Measurements from ENCODE around the gene CDH22. TPM values are rescaled to one million over a fixed set of nuclear protein-coding genes. Genes with fewer than 3 reads are reported as not detected.

The CDH22 gene
- total RNA-seq, 1 experiment from 2014 or later, result 0.11 TPM

DNA sequence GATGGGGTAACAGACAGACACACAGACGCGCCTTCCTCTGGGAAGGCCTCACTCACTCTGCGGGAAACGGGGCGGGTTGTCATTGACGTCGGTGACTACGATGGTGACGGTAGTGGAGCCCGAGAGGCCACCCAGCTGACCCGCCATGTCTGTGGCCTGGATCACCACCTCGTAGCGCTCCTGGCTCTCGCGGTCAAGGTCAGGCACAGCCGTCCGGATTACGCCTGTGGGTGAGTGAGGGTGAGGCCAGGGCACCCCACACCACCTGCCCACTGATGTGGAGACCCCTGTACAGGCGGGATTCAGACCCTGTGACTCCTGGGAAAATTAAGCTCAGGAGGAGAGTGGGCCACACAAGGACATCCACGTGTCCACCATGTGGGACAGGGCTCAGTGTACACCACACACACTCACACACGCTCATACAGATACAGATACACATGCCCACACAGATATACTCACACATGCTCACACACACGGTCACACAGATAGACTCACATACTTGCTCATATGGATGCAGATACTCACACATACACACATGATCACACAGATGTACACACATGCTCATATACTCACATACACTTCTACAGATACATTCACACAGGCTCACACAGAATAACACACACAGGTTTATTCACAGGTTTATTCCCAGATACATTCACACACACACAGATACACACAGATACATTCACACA is 91.4 kb downstream of the CDH22 start:
- DNase-seq (ENCODE audit: low read depth), result no peak

DNA sequence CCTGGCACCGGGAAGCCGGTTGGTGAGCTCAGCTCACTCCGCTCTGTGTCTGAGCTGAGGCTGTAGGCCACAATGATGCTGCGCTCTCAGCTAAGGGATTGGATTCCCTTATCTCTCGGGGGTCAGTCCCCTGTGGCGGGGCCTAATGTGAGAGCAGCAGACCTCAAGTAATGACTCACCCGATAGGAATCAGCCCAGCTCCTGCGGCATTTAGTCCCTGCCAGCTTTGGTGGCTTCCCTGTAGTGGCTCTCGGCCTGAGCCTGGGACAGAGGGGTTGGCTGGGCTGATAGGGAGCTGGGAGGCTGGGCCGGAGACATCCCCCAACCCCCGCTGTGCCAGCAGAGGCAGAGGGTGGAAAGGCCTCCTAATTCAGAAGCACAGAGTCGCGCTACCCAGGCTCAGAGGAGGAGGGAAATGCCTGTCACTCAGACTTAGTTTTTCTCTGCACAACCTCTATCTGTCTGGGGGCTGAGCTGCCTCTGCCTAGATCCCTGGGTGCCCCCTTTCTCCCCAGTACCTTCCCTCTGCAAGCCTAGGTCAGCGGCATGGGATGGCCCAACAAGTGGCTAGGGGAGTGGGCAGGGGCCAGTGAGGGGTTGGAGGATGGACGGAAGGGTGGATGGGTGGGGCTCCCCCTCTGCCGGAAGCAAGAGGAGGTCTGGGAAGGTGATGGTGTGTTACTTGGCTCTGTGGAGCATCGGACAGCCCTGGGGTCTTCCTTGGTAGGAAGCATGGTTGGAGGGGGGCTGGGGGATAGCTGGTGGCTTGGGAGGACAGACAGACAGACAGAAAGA is 92.2 kb downstream of the CDH22 start:
- peak; percentile 52 for DNase-seq (ENCODE audit: low read depth)

DNA sequence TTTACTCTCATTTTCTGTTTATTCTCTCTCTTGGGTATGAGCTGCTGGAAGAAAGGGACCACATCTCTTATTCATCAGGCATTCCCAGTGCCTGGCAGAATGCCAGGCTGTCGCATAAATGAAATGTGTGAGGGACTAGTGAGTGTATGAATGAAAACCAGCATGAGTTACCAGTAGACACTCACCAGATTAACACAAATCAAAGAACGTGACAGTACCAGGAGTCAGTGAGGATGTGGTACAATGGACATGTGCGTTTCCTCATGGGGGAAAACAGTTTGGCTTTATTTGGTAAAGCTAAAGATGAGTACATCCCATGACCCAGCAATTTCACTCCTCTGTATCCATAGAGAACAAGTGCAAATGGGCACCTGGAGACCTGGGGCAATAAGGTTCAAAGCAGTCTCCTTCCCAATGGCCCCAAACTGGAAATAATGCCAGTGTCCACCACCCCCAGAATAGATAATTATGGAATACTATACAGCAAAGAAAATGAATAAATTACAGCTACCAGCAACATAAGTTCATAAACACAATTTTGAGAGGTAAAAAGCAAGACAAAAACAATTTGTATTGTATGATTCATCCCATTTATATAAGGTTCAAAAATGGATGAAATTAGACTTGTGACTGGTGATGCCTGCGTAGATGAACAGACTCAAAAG is 93.3 kb downstream of the CDH22 start:
- DNase-seq (ENCODE audit: low read depth), result peak; percentile 20

DNA sequence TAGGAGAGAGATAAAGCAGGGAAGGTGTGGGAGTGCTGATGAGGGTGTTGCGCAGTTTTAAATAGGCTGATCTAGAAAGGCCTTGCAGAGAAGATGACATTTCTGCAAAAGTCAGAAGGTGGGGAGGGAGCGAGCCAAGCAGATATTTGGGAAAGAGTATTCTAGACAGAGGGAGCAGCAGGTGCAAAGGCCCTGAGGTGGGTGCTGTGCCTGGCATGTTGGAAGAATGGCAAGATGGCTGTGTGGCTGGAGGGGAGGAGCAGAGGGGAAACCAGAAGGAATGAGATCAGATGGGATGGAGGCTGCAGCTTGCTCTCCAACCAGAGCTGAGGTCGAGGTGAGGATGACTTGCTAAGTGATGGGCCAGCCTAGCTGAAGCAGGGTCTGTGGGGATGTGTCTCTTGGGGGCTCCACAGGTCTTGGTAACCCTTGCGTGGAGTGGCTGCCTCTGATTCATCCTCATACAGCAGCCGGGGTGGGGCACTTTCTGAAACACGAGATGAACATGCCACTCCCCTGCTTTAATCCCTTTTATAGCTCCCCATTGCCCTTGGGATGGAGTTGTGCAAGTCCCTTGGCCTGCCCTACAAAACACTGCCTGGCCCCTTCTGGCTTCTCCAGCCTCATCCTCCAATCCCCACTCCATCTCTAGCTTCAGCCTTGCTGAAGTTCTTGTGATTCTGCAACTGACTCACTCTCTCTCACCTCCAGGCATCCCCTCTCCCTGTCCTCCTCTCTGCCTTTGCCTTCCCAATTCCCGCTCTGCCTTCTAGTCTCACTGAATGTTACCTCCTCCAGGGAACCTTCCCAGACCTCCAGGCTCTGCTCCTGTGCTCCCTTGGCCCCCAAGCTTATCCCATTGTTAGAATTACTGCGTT is 94.1 kb downstream of the CDH22 start:
- peak; percentile 47 for DNase-seq (ENCODE audit: low read depth)

DNA sequence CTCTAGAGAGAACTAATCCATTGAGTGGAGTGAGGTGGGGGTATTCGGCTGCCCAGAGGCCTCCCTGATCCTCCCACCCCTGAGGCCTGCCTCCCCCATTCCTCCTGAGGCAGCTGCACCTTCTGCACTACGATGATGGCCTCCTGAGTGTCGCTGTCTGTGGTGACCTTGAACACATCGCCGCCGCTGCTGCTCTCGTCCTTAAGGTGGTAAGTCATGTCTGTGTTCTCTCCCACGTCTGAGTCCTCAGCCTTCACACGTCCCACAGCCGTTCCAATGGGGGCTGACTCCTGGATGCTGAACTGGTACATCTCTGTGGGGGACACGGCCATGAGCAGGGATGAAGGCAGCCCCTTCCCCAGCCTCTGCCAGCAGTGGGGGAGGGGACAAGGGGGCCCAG is 95.4 kb downstream of the CDH22 start:
- no peak for DNase-seq (ENCODE audit: low read depth)

DNA sequence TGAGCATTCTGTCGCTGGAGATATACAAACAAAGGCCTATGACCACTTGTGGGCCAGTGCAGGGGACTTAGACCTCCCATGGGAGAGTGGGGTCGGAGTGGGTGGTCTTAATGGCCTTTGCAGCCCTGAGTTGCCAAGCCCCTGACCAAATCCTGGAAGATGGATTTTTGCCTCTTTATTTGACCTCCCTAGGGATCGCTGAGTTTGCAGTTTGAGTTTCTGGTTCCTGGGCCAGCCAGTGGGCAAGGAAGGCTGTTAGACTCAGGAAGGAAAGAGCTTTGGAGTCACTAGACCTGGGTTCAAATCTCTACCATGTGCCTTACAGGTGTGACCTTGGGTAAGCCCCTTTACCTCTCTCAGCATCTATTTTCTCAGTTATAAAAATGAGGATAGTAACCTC is 96.0 kb downstream of the CDH22 start:
- DNase-seq (ENCODE audit: low read depth), result no peak

DNA sequence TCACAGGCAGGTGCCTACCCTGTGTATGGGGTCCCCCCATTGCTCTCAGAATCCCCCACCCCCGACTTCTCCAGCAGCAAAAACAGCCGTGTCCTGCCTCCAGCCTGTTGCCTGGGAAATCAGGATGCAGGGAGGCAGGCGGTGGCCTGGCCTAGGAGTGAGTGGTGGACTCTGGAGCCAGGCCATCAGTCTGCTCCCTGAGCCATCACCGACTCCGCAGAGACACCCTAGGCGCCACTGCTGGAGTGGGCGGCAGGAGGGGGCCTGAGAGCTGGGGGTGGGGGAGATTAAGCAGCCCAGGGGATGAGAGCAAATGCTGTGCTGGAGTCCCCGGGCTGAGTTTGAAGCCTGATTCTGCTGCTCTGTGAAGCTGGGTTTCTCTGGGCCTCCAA is 97.0 kb downstream of the CDH22 start:
- DNase-seq (ENCODE audit: low read depth), result no peak

DNA sequence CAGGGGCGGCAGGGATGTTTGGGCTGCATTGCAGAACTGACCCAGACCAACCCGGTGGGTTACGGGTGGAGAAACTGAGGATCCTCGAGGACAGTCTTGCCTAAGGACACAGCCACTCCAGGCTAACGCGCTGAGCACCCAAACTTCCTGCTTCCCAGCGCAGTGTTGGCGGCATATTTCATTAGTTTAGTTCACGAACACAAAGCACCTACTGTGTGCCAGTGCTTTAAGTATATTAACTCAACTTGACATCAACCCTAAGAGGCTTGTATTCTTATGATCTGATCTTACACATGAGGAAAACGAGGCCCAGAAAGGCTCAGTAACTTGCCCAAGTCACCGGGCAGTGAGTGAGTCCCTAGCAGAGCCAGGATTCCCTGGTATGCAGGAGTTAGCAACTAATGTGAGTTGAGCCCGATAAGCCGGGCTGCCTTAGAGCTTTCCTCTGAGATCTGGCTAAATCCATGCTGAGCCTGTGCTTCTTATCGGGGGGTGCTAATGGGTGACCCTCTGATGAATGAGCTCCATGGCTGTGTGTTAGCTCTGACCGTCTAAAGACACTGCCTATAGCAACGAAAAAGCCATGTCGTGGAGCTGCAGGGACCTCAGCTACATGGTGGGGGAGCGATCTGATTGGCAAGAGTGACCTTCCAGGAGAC is 97.5 kb downstream of the CDH22 start:
- DNase-seq (ENCODE audit: low read depth), result no peak

DNA sequence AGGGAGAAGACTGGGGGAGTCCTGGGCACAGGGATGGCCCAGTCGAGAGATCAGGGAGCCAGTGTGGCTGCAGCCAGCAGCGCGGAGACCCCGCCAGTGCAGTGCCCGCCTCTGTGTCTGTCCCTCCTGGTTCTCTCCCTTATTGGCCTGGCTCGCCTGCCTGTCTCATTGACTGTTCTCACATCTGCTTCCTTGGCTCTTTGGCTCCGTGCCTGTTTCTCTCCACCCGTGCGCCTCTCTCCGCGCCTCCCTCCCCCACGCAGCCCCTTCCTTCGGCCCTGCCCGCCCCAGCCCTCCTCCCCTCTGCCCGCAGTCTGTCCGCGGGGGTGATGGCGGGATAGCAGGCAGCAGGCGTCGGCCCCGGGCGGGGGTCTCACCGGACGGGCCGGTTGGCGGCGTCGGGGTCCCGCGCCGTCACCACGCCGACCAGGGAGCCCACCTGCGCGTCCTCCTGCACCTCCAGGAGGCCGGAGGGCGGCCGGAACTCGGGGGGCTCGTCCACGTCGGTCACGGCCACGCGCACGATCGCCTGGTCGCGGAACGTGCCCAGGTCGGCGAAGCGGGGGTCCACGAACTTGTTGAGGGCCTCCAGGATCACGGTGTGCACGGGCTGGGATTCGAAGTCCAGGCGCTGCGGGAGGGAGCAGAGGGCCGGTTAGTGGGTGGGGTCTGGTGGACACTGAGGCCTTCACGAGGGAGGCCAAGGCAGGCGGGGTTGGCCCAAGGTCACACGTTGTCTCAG is 98.2 kb downstream of the CDH22 start:
- DNase-seq (ENCODE audit: low read depth), result no peak

DNA sequence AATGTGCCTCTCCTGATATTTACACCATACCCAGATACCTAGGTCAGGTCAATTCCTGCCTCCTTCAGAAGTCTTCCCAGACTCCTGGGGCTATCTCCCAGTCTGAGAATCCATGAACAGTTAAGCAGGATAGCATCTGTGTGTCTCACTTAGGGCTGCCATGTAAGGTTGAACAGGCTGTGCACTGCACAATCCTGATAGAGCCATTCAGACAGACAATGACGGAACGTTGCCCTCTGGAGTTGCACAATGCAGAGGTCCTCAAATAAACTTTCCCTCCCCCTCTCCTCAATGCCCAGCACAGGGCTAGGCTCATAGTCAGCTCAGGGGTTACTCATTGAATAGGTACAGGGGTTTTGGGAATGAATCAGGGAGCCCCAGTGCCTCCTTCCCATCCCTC is 100.5 kb downstream of the CDH22 start:
- DNase-seq (ENCODE audit: low read depth), result no peak

DNA sequence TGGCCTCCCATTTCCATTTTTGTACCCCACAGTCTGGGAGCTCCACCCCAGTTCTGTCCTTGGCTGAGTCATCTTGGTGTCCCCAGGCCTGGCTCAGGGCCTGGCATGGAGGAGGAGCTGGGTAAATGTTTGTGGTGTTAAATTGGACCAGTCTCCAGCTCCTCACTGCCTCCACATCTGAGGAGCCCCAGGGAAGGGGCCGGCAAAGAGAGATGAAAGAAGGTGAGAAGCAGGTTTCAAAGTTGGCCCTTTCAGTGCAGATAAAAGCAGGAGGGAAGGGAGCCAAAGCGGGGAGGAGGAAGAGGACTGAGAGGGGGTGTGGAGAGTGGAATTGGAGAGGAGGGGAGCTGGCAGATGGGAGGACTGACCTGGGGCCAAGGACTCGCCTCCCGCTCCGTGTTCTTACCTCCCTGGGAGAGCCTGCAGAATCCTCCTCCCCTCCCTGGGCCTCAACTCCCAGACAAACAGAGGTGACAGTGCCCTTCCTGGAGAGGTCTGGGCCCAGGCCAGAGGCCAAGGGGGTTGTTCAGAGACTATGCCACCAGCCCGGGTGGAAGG is 101.2 kb downstream of the CDH22 start:
- DNase-seq (ENCODE audit: low read depth), result no peak

DNA sequence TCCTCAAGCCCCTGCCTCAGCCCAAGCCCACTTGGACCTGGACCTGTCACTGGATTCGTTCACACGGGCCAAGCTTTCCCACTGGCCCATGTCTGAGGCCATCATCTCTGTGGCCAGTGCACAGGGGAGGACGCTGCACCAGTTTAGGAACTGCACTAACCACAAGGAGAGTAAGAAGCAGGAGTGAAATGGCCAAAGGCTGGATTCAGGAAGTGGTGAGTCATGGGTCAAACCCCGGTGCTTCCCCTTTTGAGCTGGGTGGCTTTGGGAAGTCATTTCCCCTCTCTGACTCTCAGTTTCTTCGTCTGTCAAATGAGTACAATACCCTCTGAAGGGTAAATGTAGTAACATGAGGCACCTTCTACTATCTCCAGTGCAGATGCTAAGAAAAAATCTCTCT is 102.3 kb downstream of the CDH22 start:
- peak; percentile 52 for DNase-seq (ENCODE audit: low read depth)

DNA sequence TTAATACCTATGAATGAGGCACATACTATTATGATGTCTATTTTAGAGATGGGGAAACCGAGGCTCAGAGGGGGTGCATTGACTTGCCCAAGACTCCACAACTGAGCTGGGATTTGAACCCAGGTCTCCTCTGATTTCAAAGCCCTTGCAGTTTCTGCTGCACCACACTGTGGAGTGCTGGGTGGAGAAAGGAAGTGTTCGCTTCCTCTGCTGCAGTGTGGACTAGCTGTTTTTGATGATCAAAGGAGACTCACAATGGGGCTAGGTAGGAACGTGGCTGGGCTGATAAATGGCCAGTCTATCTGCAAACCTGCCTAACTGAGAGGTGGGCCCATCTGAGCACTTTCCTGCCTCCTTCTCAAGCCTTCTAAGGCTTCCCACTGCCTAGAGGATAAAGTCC is 102.9 kb downstream of the CDH22 start:
- no peak for DNase-seq (ENCODE audit: low read depth)

DNA sequence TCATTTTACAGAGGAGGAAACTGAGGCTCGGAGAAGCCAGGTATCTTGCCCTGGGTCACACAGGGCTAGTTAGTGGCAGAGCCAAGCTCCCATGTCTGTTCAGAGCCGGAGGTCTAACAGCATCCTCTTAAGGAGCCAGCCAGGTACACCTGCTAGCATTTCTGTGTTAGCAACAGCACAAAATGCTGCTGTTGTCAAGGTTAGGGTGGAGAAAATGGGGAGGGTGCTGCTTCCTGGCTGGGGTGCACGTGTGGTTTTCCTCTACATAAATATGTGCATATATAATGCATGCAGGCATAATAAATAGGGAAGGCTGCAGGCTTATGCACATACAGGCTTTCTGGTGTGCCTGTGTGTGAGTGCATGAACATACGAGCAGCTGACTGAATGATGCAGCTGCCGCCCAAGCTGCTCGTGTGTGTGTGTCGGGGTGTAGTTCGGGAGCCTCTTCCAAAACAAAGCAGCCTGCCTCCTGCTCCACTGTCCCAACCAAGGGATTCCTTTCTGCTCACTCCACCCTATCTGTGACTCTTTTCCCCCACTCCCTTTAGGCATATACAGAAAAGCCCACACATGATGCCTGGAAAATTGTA is 103.6 kb downstream of the CDH22 start:
- no peak for DNase-seq (ENCODE audit: low read depth)

DNA sequence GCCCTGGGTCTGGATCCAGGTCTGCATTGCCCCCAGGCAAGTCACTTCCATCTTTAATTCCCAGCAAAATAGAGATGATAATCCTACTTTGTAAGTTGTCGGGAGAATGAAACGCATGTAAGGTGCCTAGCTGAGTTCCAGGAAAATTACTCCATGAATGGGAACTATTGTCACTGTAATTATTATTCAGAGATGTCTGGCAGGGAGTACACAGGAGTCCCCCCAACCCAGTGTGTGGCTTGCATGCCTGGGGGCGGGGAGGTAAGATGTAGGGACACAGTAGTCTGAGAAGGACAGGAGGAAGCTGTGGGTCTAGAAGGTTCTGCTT is 104.8 kb downstream of the CDH22 start:
- DNase-seq (ENCODE audit: low read depth), result no peak

DNA sequence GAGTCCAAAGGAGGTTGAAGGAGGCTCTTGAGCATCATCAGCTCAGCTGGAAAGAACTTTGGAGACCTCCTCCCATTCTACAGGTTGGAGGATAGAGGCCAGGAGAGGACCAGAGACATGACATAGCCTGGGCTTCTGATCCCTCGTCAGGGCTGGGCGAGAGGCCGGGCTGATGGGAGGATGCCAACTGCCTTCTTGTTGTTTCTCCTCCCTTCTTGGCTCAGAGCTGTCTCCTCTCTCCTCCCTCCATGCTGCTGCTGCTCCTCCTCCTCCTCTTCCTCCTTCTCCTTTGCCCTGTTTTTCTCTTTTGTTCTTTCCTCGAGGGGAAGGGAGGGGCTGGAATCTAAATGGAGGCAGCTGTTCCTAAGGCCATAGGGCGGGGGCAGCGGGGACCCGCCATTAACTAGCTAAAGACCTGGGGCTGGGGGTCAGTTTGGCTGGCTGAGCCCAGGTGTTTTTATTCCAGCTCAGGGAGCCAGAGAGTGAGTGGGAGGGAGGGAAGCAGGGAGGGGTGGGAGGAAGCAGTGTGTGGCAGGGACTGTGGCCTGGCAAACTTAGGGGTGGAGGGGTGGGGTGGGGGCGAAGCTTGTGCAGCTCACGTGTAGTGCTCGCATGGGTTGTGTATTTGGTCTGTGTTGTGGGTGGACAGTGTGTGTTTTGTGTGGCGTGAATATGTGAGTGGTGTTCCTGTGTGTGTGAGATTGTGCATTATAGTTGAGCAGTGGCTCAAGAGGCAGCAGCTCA is 105.4 kb downstream of the CDH22 start:
- DNase-seq (ENCODE audit: low read depth), result no peak

DNA sequence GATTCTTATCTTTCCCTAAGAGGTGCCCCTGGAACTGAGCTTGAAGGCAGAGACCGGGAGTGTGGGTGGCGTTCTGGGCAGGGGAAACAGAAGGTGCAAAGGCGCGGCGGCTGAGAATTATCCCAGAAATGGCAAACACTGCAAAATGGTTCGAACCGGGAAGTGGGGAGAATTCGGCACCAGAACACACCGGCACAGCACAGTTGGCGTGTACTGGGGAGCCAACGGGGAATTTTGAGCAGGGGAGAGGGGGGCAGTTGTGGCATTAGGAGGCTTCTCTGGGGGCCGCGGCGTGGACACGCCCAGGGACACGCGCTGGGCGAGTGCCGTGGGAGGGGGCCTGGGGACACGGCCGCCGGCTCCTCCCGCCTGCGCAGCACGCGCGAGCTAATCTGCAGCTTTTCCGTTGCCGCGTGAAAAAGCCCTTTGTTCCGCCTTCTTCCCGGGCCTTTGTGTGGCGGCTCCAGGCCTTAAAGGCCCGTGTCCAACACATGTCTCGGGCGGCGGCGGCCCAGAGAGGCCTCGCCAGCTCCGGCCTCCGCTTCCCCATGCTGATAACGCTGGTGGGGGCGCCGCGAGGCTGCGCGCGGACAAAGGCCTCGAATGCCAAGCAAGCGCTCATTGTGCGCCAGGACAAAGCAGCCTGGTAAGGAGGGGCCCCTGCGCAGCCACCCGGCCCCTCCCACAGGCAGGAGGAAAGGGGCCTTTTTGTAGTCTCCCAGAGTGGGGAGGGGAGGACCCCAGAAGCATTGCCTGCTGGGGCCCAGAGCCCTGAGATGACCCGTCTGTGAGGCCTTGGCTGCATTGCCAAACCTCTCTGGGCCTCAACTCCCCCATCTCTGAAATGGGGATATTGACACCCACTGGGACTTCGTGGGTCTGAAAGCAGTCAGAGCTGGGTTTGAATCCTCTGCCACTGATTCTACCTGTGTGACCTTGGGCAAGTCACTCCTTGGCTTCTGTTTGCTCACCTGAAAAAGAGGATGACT is 107.4 kb downstream of the CDH22 start:
- no peak for DNase-seq (ENCODE audit: low read depth)

DNA sequence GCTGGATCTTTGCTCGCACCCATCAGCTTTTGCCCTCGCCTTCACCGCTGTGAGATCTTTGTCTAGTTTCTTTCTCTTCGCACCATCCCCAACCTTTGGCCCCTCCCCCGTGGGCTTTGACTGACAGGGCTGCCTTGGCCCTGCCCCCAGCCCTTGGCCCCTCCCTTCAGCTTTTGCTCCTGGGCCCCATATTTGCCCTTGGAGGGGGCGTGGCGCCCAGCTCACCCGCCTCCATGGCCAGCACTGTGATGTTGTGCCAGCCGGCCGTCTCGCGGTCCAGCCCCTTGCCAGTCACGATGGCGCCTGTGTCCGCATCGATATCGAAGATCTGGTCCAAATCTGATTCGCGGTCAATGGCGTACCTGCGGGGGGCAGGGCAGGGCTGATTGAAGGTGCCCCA is 109.1 kb downstream of the CDH22 start:
- no peak for DNase-seq (ENCODE audit: low read depth)

Data from LHCN-M2 (cell line).